Lower leg skin (tissue), 3 donors: ENCODE measurements around the gene RBFOX2.

Experiments
- CTCF ChIP-seq, 3 donors: fragments of 450-650 bp; IDR thresholded peaks; one replicate each; pipeline ENCODE4 v1.5.1; 2016; ENCODE audit warnings: antibody characterized with exemption in 3 of 3, mild to moderate bottlenecking in 3 of 3, moderate library complexity in 2 of 3
- POLR2A ChIP-seq, 2 donors: fragments of 450-650 bp; IDR thresholded peaks; one replicate each; pipeline ENCODE4 v1.6.1; 2016 to 2017; ENCODE audit warnings: antibody characterized with exemption in 2 of 2, mild to moderate bottlenecking in 1 of 2, moderate library complexity in 1 of 2

GRCh38 chr22:35860087-35860733 is 168.4 kb downstream of the RBFOX2 start:
- TF ChIP-seq CTCF (IDR thresholded peaks at IDR 0.05) (no peak), POLR2A (IDR thresholded peaks at IDR 0.05) (no peak)
